HCT116 (cell line): ENCODE results near the gene RIGI. TPM values are rescaled to one million over a fixed set of nuclear protein-coding genes. Genes with fewer than 3 reads are reported as not detected.

Experiments used
- ATAC-seq: fragments of 200-7000 bp; cut with Tn5 transposase; 2 replicates; pipeline ENCODE4 v1.9.1; 2020; ENCODE audit warnings: mild to moderate bottlenecking, moderate library complexity
- BruUV-seq: library from RNA; stranded (reverse); fragments of 400-500 nt; replicated peaks from 2 replicates; lab custom pipeline; 2021; lab: Mats Ljungman, UMichigan
- CTCF ChIA-PET: fragments of 300-600 bp; sonication (Branson Sonifier 250); formaldehyde crosslinking; loops from one replicate; lab custom pipeline; 2021; ENCODE audit warnings: antibody characterized with exemption; lab: Charles Lee
- POLR2A ChIA-PET: fragments of 300-600, 350-600 bp; sonication (Branson Sonifier 250); formaldehyde crosslinking; loops from one replicate; lab custom pipeline; 2021; ENCODE audit warnings: antibody characterized with exemption; lab: Charles Lee
- RAD21 ChIA-PET, 2 experiments: fragments of 300-600 bp; sonication (Branson Sonifier 250); formaldehyde crosslinking; loops; one replicate each; lab custom pipeline; 2023; ENCODE audit warnings: low total read pairs in 2 of 2; ENCODE audit not compliant: uncharacterized antibody in 2 of 2, unreplicated experiment in 2 of 2, low non-redundant PET in 1 of 2; lab: Charles Lee
- DNase-seq: peaks from one replicate; pipeline ENCODE4 v3.0.0-alpha.2; 2010; ENCODE audit warnings: low read depth, low spot score
- H2AFZ ChIP-seq: fragments of 200-600 bp; shearing (Covaris generic), sonication (generic); 2 replicates; pipeline ENCODE4 v1.6.1; 2017; ENCODE audit warnings: low read depth, mixed run types, mixed read lengths, antibody characterized with exemption, low read length; ENCODE audit not compliant: poor library complexity, severe bottlenecking
- H3K27ac ChIP-seq: 2 replicates; pipeline ENCODE4 v1.5.1; 2012; ENCODE audit warnings: low read depth, low read length
- H3K27me3 ChIP-seq: fragments of 200-600 bp; sonication (generic); 2 replicates; pipeline ENCODE4 v1.6.1; 2016; ENCODE audit warnings: mixed run types, low read length, mixed read lengths; ENCODE audit not compliant: insufficient read depth
- H3K36me3 ChIP-seq, 2 experiments: fragments of 200-500 bp in 1 of 2; fragments of 200-600 bp in 1 of 2; sonication (Bioruptor generic) in 1 of 2; sonication (generic) in 1 of 2; 2 replicates each; pipeline versions ENCODE4 v1.5.1 to v1.6.1; 2014 to 2016; ENCODE audit warnings: low read length in 2 of 2, inconsistent platforms in 1 of 2, mixed read lengths in 1 of 2, mixed run types in 1 of 2; ENCODE audit not compliant: insufficient read depth in 2 of 2, control insufficient read depth in 1 of 2
- H3K4me1 ChIP-seq, 2 experiments: fragments of 200-600 bp in 1 of 2; sonication (generic) in 1 of 2; 2 replicates each; pipeline versions ENCODE4 v1.5.1 to v1.6.1; 2012 to 2017; ENCODE audit warnings: low read length in 2 of 2, inconsistent platforms in 1 of 2, mild to moderate bottlenecking in 1 of 2, mixed read lengths in 1 of 2, mixed run types in 1 of 2, moderate library complexity in 1 of 2; ENCODE audit not compliant: insufficient read depth in 2 of 2, control insufficient read depth in 1 of 2
- H3K4me2 ChIP-seq: fragments of 200-600 bp; sonication (generic); 2 replicates; pipeline ENCODE4 v1.6.1; 2017; ENCODE audit warnings: mixed run types, low read length, mixed read lengths
- H3K4me3 ChIP-seq, 2 experiments: fragments of 200-600 bp in 1 of 2; sonication (generic) in 1 of 2; replicated peaks in 1 of 2; 2 replicates each; pipeline ENCODE4 v1.5.1; 2011 to 2016; ENCODE audit warnings: low read length in 2 of 2, control low read depth in 1 of 2, low read depth in 1 of 2, mild to moderate bottlenecking in 1 of 2, mixed read lengths in 1 of 2, mixed run types in 1 of 2
- H3K79me2 ChIP-seq: fragments of 200-600 bp; sonication (generic); 2 replicates; pipeline ENCODE4 v1.6.1; 2017; ENCODE audit warnings: mild to moderate bottlenecking, mixed run types, low read length, moderate library complexity, mixed read lengths; ENCODE audit not compliant: insufficient read depth
- H3K9ac ChIP-seq: fragments of 200-600 bp; sonication (generic); 2 replicates; pipeline ENCODE4 v1.6.1; 2016; ENCODE audit warnings: low read length, mixed read lengths
- H3K9me2 ChIP-seq: fragments of 200-600 bp; sonication (generic), shearing (Covaris generic); 2 replicates; pipeline ENCODE4 v1.6.1; 2017; ENCODE audit warnings: mixed run types, mild to moderate bottlenecking, moderate library complexity; ENCODE audit not compliant: insufficient read depth
- H3K9me3 ChIP-seq, 2 experiments: fragments of 200-500 bp in 1 of 2; fragments of 200-600 bp in 1 of 2; sonication (Bioruptor generic) in 1 of 2; sonication (generic) in 1 of 2; 2 replicates each; pipeline ENCODE4 v1.6.1; 2014 to 2017; ENCODE audit warnings: low read length in 2 of 2, mixed read lengths in 2 of 2, inconsistent platforms in 1 of 2, low read depth in 1 of 2, mild to moderate bottlenecking in 1 of 2, mixed run types in 1 of 2, moderate library complexity in 1 of 2; ENCODE audit not compliant: control insufficient read depth in 1 of 2, insufficient read depth in 1 of 2
- H4K20me1 ChIP-seq: fragments of 200-600 bp; sonication (generic), shearing (Covaris generic); 2 replicates; pipeline ENCODE4 v1.6.1; 2017; ENCODE audit warnings: mixed run types, mild to moderate bottlenecking, moderate library complexity; ENCODE audit not compliant: insufficient read depth
- CEBPB ChIP-seq: IDR thresholded peaks from 2 replicates; pipeline ENCODE4 v1.6.1; 2012; ENCODE audit warnings: low read depth
- EGR1 ChIP-seq: IDR thresholded peaks from 2 replicates; pipeline ENCODE4 v1.6.1; 2012; ENCODE audit warnings: low read depth
- JUND ChIP-seq: IDR thresholded peaks from 2 replicates; pipeline ENCODE4 v1.6.1; 2012
- MAX ChIP-seq: IDR thresholded peaks from 2 replicates; pipeline ENCODE4 v1.6.1; 2012
- REST ChIP-seq: IDR thresholded peaks from 2 replicates; pipeline ENCODE4 v1.6.1; 2012; ENCODE audit warnings: low read depth
- YY1 ChIP-seq: IDR thresholded peaks from 2 replicates; pipeline ENCODE4 v1.6.1; 2011; ENCODE audit warnings: low read length, low read depth, moderate library complexity, mild to moderate bottlenecking; ENCODE audit not compliant: insufficient replicate concordance; ENCODE audit errors: extremely low read depth
- ZFX ChIP-seq: fragments of 450-650 bp; IDR thresholded peaks from 2 replicates; pipeline ENCODE4 v1.6.1; 2017
- intact Hi-C: fragments of 100-400 bp; cut with micrococcal nuclease; formaldehyde crosslinking; loops from 2 replicates; pipeline ENCODE4 v1.10.0; 2022
- total RNA-seq: library from RNA; stranded (reverse); gene quantifications from one replicate; pipeline ENCODE4 v1.2.1, GENCODE V29; 2021; ENCODE audit not compliant: unreplicated experiment

RIGI gene
- total RNA-seq, 1 experiment from 2014 or later, result 5.5 TPM

- Histone ChIP-seq H3K9me3 (no peaks in the 10 kb centered on the region), H3K4me3 (no peak overlapping the region), H3K27ac (no peak overlapping the region), H3K27me3 (no peaks in the 10 kb centered on the region), H3K9me2 (no peaks in the 10 kb centered on the region), H3K4me1 (no peaks in the 10 kb centered on the region), H3K36me3 (peaks cover 9 to 15% of the 10 kb centered on the region in 2 experiments; a peak in 3 of 4 replicates), H3K79me2 (no peaks in the 10 kb centered on the region), H2AFZ (no peak overlapping the region), H4K20me1 (no peaks in the 10 kb centered on the region), H3K4me2 (no peak overlapping the region)
- intact Hi-C loops, result no loop called here
- ChIA-PET POLR2A (no interaction called here), CTCF (no interaction called here)
- ATAC-seq (no peak), DNase-seq (no peak)
- TF ChIP-seq ZFX, result no peak
- TF ChIP-seq REST, result no peak
- TF ChIP-seq MAX, result no peak
- TF ChIP-seq YY1, result no peak
- TF ChIP-seq CEBPB, result no peak
- no peak for TF ChIP-seq EGR1
- TF ChIP-seq JUND, result no peak
- TF ChIP-seq, all 23 proteins: peak for 0
- H3K9ac ChIP-seq, result no peak overlapping the region
- no TSS peak for BruUV-seq
- RAD21 ChIA-PET, result no interaction called here
Observed at GRCh38 chr9:32483343-32483742, 42.7 kb downstream of the RIGI start.

Other genes with a start within 250 kb of the RIGI start
- gene ACO1, start 141.6 kb downstream of the RIGI start, total RNA-seq, result 36.2 TPM
- 8.1 TPM for gene SMIM27, start 26.1 kb upstream of the RIGI start, total RNA-seq
- gene TOPORS, start 26.4 kb upstream of the RIGI start, total RNA-seq, result 12.7 TPM
- gene NDUFB6, start 47.0 kb upstream of the RIGI start, total RNA-seq, result 68.9 TPM
- gene TAF1L, start 109.5 kb upstream of the RIGI start, total RNA-seq, result not detected